NB4 (cell line): ENCODE data around the gene AMFR.
A peak's percentile ranks its signal among the peaks of the same experiment; 100 is the strongest.

Experiments
- DNase-seq: peaks from one replicate; pipeline ENCODE4 v3.0.0; 2010; ENCODE audit warnings: low read depth
- H3K4me3 ChIP-seq: one replicate; pipeline ENCODE4 v1.5.1; 2011; ENCODE audit warnings: mild to moderate bottlenecking, low read depth, low read length, moderate library complexity
- CTCF ChIP-seq: IDR thresholded peaks from one replicate; pipeline ENCODE4 v1.5.1; 2012; ENCODE audit warnings: low read depth, low read length
- MYC ChIP-seq: IDR thresholded peaks from 2 replicates; pipeline ENCODE4 v1.6.1; 2011; ENCODE audit warnings: low read depth, low read length
- POLR2A ChIP-seq: IDR thresholded peaks from 2 replicates; pipeline ENCODE4 v1.6.1; 2011; ENCODE audit warnings: mild to moderate bottlenecking; ENCODE audit not compliant: insufficient read length; ENCODE audit errors: extremely low read depth
- TF ChIP-seq, protein P1 (sequence below): IDR thresholded peaks from 2 replicates; pipeline ENCODE4 v1.6.1; 2011; ENCODE audit warnings: low read depth, low read length

The AMFR gene

DNA sequence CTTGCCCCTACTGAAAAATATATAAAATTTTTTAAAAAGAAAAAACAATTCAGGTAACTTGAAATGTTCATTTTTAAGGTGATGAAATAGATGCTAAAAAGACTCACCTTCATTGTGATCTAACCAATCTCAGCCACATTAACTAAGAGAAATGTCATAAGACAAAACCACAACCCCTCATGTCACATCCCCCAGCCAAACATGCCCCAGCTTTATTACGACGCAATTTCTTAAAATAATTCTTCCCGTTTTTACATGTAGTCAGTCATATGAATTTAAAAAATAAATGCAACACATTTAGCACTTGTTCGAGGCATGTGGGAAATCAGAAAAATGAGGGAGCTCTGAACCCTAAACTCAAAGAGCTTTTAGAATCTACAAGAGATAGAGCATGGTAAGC, 9.5 kb downstream of the AMFR start:
- H3K4me3 ChIP-seq, result no peak overlapping the region
- peak; percentile 31 for DNase-seq
- TF ChIP-seq, protein P1, sequence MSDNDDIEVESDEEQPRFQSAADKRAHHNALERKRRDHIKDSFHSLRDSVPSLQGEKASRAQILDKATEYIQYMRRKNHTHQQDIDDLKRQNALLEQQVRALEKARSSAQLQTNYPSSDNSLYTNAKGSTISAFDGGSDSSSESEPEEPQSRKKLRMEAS, result no peak
- TF ChIP-seq POLR2A (no peak), CTCF (no peak), MYC (no peak)

- no peak overlapping the region for H3K4me3 ChIP-seq
- no peak for DNase-seq
- no peak for TF ChIP-seq MYC
- TF ChIP-seq CTCF, result no peak
- TF ChIP-seq, protein P1, result no peak
- no peak for TF ChIP-seq POLR2A
These were observed 11.0 kb downstream of the AMFR start for GRCh38 chr16:56414366-56414765.

- H3K4me3 ChIP-seq, result no peak overlapping the region
- TF ChIP-seq, protein P1, result no peak
- TF ChIP-seq CTCF, result no peak
- TF ChIP-seq POLR2A, result no peak
- no peak for TF ChIP-seq MYC
- DNase-seq, result no peak
These were observed 12.0 kb downstream of the AMFR start for GRCh38 chr16:56413381-56413780.

DNA sequence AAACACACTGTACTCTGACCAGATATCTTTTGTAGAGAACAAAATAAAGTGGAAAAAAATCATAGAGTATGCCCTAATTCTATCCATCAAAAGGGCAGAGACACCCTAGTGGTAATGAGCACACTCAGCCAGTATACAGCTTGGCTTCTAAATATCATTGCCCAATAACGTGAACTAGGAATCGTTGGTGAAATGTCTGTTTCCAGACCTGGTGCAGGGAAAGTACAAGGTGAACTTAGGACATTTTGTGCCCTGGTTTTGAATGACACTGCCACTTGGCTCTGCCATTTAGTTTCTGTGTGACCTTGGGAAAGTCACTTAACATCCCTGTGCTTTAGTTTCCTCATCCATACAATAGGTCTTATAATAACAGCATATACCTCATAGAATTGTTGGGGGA, 13.7 kb downstream of the AMFR start:
- no peak overlapping the region for H3K4me3 ChIP-seq
- TF ChIP-seq MYC (no peak), CTCF (no peak), POLR2A (no peak)
- TF ChIP-seq, protein P1, result no peak
- DNase-seq, result no peak

- TF ChIP-seq, protein P1, result no peak
- TF ChIP-seq POLR2A, result no peak
- TF ChIP-seq CTCF, result no peak
- TF ChIP-seq MYC, result no peak
- no peak for DNase-seq
These were observed 14.2 kb downstream of the AMFR start for GRCh38 chr16:56411123-56411522.

GRCh38 chr16:56409195-56409594, 16.1 kb downstream of the AMFR start:
- H3K4me3 ChIP-seq, result no peak overlapping the region

More at GRCh38 chr16:56411123-56411522, 14.2 kb downstream of the AMFR start:
- H3K4me3 ChIP-seq, result no peak overlapping the region

More at GRCh38 chr16:56409195-56409594, 16.1 kb downstream of the AMFR start:
- TF ChIP-seq MYC (no peak), POLR2A (no peak), CTCF (no peak)
- TF ChIP-seq, protein P1, result no peak
- peak; percentile 53 for DNase-seq
